GM18498 (cell line): Measurements from ENCODE around the gene LAT.
"Not testable (repeated sequence)": the region's sequence is repeated elsewhere in the genome, so short reads cannot be mapped to it uniquely, and the experiment has no call there.

ENCODE experiments used
- ATAC-seq: cut with Tn5 transposase; IDR thresholded peaks from one replicate; pipeline ENCODE4 v1.9.1; 2021; ENCODE audit warnings: mild to moderate bottlenecking, moderate library complexity; ENCODE audit not compliant: unreplicated experiment

LAT gene, protein sequence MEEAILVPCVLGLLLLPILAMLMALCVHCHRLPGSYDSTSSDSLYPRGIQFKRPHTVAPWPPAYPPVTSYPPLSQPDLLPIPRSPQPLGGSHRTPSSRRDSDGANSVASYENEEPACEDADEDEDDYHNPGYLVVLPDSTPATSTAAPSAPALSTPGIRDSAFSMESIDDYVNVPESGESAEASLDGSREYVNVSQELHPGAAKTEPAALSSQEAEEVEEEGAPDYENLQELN

DNA sequence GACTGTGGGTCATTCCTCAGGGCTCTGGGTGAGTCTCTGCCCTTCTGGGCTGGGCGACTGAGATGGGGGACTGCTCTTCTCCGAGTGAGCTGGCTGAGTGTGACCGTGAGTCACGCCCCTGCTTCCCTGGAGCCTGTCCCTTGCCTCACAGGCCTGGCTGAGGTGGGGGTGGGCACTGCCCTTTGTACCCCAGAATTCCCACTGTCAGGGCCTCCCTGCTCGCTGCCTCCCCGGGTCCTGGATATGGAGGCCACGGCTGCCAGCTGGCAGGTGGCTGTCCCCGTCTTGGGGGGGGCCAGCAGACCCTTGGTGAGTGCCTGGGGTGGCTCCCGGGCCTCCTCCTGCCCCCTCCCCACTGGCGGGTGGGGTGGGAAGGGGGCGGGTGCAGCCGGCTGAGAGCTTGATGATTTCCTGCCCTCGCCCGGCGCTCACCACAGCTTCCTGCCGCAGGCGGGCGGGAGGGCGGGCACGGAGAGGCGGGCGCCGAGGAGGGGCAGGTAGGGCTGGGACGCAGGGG, at the start of gene LAT:
Gene LAT, plus strand, starts transcription at position 434 of the 517 bp plus-strand sequence. CDS start 366 bp downstream, outside the sequence.
- peak; percentile 60 for ATAC-seq

DNA sequence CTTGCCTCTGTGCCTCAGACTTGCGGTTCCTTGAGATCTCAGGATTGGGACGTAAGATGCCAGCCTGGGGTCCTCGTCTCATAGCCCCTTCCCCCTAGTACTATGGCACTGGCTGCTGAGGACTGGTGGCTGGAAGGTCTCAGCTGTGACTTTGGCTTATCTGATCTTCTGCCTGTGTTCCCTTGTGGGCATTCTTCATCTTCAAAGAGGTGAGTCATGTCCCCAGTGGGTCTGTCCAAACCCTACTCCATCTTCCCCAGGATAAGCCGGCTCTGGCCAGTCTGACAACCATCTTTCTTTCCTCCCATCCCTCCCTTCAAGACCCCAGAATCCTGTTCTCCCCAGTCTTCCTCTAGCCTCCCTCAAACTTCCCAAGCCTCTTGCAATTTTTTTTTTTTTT, 49.5 kb upstream of the LAT start:
- ATAC-seq, result no peak

DNA sequence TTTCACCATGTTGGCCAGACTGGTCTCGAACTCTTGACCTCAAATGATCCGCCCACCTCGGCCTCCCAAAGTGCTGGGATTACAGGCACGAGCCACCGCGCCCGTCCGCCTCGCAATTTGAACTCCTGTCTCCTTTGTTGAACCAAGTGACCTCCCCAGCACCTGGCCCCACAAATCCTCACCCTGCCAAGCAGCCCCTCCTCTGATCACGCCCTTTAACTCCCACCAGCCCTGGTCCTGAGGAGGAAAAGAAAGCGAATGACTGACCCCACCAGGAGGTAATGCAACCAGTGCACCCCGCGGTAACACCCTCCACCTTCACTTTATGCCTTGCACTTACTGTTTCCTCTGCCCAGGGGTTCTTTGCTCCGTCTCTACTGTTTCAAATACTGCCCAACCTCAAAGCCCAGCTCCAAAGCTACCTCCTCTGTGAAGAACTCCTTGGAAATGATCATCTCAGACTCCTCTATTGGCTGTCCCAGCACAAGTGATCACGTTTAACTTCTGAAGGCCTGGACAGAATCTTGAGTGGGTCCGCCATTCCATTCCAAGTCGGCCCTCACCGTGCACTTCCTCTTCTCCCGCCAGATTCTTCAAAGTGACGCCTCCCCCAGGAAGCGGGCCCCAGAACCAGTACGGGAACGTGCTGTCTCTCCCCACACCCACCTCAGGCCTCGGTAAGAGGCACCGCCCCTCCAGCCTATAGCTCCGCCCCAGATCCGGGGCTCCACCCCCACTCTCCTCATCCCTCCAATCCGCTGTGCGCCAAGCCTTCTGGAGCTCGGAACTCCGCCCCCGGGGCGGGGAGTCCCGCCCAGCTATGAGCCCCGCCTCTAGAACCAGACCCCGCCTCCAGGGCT, 48.7 kb upstream of the LAT start:
- ATAC-seq, result peak; percentile 62

DNA sequence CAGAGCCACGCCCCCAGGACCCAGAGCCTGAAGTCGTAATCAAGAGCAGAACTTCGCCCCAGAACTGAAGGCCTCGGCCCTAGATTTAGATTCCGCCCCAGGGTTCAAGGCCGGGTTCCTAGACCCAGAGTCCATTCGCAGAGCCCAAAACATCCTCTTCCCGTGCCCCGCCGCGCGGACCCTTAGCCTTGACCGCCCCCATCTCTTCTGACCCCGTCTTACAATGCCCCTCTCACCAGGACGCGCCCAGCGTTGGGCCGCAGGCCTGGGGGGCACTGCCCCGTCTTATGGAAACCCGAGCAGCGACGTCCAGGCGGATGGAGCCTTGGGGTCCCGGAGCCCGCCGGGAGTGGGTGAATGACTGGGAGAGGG, 48.1 kb upstream of the LAT start:
- no peak for ATAC-seq

DNA sequence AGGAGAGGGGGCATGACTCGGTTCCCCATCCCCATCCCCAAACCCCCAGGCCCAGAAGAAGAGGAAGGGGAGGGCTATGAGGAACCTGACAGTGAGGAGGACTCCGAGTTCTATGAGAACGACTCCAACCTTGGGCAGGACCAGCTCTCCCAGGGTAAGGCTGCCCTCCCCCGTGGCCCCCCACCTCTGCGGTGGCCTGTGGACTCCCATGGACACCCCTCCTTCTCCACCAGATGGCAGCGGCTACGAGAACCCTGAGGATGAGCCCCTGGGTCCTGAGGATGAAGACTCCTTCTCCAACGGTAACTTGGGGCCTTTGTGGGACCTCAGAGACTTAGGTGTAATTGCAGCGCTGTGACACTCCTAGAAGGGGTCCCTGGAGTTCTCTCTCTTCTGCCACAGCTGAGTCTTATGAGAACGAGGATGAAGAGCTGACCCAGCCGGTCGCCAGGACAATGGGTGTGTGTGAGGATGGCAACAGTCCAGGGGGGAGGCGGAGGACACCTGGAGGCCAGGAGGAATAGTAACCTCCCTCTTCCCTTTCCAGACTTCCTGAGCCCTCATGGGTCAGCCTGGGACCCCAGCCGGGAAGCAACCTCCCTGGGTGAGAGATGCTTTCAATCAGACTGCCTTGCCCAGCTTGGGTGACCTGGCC, 47.5 kb upstream of the LAT start:
- no peak for ATAC-seq

DNA sequence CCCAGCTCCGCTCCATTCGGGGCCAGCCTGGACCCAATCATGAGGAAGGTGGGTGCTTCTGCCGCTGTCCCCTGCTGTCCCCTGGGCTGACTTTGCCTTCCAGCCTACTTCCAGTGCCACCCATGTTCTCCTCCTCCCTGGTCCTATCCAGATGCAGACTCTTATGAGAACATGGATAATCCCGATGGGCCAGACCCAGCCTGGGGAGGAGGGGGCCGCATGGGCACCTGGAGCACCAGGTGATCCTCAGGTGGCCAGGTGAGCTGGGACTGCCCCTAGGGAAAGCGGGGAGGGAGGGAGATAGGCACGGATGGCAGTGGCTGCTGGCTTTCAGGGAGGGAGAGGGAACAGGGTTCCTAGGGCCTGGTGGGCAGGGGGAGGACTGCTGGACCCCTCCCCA, 46.1 kb upstream of the LAT start:
- no peak for ATAC-seq

DNA sequence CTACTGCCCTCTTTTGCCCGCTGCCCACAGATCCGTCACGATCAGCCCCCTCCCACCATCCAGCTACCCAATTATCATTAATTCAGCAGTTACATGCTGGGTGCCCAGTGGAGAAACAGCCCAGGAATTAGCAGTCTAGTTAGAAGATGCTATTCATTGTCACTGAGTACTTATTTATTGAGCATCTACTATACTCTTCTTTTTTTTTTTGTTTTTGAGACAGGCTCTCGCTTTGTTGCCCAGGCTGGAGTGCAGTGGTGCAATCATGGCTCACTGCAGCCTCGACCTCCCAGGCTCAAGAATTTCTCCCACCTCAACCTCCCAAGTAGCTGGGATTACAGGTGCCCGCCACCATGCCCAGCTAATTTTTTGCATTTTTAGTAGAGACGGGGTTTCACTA, 45.0 kb upstream of the LAT start:
- ATAC-seq, result not testable (repeated sequence)

DNA sequence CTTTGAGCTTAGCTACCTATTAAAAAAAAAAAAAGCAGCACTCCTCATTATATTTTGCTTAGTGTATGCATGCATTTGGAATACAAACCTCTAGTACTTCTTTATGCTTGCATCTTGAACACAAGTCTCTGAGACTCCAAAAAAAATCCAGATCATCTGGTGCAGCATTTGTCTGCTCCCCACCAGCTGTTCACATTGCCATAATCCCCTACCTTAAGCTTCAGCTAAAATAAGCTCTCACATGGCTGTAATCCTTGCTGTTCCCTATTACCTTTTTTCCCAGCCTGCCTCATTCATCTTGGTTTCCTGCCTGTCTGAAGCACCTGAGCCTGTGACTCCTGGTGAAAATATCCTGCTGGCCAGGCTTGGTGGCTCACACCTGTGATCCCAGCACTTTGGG, 41.6 kb upstream of the LAT start:
- no peak for ATAC-seq

DNA sequence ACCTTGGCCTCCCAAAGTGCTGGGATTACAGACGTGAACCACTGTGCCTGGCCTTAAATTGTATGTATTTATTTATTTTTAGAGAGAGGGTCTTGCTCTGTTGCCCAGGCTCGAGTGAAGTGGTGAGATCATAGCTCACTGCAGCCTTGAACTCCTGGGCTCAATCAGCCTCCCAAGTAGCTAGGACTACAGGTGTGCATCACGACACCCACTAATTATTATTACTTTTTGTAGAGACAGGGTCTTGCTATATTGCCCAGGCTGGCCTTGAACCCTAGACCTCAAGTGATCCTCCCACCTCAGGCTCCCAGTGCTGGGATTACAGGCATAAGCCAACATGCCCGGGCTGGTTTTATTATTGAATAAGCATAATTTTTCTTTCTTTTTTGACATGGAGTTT, 38.2 kb upstream of the LAT start:
- ATAC-seq, result no peak

DNA sequence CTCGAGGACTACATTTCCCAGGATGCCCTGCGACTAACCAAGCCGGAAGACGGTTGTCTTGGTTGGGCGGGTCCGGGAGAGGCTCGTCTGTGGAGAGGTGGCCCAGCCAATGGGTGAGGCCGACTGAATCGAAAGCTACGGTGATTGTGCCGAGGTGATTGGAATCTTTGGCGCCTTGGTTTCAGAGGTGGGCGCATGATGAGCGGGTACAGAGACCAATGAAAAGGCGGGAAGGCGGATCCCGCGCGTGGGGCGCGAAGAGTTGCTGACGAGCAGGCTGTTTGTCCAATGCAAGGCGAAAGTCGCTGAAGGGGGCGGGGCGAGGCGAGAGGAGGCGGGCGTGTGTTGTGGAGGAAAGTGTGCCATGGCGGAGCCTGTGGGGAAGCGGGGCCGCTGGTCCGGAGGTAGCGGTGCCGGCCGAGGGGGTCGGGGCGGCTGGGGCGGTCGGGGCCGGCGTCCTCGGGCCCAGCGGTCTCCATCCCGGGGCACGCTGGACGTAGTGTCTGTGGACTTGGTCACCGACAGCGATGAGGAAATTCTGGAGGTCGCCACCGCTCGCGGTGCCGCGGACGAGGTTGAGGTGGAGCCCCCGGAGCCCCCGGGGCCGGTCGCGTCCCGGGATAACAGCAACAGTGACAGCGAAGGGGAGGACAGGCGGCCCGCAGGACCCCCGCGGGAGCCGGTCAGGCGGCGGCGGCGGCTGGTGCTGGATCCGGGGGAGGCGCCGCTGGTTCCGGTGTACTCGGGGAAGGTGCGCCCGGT, 34.0 kb upstream of the LAT start, which contains the start of gene NFATC2IP:
Gene NFATC2IP, plus strand, starts transcription at position 290 of the 762 bp plus-strand sequence. Its CDS starts 75 bp downstream, at position 365.
- peak; percentile 95 for ATAC-seq

DNA sequence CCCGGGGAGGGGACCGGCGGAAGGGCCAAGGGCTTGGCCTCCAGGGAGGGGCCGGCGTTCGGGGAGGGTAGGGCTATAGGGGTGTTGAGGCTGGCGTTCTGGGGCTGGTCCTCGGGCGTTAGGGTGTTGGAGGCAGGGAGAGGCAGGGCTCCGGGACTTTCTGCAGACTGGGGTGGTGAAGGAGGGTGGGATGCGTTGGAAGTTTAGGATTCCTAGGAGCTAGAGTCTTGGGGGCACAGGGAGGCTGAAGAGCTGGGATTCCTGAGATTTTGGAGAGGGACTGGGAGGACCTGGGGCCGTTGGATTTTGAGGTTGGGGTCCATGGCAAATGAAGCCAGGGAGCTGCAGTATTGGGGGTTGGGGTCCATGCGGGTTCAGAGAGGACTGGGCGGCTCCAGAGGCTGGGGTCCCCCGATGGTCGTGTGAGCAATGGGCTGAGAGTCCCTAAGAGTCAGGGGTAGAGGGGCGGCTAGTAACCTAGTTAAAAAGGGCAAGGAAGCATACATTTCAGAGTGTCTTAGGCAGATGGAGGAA, 33.4 kb upstream of the LAT start:
- ATAC-seq, result no peak

DNA sequence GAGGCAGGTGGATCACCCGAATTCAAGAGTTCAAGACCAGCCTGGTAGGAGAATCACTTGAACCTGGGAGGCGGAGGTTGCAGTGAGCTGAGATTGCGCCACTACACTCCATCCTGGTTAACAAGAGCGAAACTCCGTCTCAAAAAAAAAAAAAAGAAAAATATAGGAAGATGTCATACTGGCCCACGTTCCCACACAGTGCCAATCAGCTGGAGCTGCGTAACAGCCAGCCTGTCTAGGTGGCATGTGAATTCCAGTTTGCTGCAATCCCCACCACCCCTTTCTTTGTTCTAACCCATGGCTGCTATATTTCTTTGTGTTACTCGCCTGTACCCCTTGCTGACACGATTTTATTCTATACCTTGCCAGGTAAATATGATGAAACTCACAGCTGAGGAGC, 26.6 kb upstream of the LAT start:
- no peak for ATAC-seq

DNA sequence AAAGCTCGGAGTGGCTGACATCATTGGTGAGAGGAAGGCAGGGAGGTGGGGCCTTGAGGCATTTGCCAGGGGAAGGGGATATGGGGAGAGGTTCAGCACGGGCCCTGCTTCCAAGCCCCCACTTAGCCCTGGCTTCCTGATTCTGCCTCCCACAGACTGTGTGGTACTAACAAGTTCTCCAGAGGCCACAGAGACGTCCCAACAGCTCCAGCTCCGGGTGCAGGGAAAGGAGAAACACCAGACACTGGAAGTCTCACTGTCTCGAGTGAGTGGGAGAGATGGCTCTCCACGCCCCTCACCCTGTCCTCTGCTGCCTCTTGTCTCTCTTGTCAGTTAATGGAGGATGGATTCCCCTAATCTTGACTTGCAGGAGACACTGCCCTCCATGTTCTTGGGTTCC, 26.0 kb upstream of the LAT start:
- ATAC-seq, result no peak

DNA sequence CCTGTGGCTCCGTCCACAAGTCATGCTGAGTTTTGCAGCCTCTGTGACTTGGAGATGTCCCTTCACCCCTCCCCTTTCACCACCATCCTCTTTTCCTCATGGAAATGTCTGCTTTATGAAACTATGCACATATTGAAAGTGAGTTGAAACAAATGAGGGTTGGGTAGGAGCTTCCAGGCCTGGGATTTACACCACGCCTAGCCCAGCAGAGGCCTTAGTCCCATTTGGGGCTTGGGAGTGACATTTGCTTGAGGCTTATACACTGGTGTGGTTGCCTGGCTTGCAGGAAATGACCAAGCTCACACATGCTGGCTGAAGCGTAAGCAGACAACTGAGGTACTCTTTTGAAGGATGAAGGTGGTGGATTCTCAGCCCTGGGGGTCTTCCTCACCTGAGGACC, 20.8 kb upstream of the LAT start:
- no peak for ATAC-seq

DNA sequence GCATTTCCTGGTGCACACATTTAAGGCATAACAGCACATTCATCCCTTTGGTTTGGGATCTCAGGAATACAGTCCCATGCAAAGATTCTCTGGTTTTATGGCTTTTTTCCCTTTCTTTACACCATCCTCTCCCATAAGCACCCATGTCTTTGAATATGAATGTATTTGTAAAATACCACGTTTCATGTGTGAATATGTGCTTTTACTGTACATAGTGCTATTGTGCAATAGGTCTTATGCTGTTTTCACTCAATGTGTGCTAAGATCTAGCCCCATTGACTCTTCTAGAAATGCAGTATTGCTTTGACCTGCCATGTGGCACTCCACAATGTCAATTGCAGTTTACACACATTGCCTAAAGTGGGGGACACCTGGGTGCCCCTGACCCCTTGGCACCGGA, 20.4 kb upstream of the LAT start:
- ATAC-seq, result no peak

DNA sequence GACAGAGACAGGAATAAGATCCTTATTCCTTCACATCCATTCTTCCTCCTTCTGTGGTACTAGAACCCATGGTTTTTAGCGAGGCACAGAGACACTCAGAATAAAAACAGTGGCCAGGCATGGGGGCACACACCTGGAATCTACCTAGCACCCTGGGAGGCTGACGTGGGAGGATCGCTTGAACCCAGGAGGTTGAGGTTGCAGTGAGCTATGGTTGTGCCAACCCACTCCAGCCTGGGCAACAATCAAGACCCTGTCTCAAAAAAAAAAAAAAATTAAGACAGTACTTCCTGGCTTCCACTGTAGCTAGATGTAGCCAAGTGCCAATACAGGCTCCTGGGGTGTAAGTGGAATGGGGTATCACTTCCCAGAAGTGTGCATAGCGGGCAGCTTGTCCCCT, 17.7 kb upstream of the LAT start:
- no peak for ATAC-seq

DNA sequence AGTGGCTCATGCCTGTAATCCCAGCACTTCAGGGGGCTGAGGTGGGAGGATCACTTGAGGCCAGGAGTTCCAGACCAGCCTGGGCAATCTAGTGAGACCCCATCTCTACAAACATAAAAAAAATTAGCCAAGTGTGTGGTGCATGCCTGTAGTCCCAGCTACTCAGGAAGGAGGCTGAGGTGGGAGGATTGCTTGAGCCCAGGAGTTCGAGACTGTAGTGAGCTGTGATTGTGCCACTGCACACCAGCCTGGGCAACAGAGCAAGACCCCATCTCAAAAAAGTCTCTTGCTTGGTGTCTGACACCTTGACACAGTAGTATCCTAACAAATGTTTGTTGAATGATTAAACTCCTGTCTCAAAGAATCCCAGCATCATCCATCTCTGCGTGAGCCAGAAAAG, 15.2 kb upstream of the LAT start:
- not testable (repeated sequence) for ATAC-seq

DNA sequence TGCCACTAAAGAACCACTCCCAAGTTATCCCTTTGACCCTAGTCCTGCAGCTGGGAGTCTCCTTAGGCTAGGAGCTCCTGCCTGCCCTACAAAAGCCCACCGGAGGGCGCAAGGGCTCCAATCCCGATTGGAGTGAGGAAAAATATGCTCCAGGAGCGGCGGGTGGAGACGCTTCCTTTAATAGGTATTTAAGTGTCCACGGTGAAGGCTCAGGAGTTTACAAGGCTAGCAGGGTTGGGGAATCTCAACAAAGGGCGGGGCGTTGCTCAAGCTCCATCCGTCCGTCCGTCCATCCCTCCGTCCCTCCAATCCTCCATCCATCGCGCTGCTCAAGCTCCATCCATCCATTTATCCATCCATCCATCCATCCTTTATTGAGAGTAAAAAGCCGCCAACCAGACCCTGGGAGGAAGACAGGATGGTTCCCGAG, 10.8 kb upstream of the LAT start:
- ATAC-seq, result peak; percentile 19

DNA sequence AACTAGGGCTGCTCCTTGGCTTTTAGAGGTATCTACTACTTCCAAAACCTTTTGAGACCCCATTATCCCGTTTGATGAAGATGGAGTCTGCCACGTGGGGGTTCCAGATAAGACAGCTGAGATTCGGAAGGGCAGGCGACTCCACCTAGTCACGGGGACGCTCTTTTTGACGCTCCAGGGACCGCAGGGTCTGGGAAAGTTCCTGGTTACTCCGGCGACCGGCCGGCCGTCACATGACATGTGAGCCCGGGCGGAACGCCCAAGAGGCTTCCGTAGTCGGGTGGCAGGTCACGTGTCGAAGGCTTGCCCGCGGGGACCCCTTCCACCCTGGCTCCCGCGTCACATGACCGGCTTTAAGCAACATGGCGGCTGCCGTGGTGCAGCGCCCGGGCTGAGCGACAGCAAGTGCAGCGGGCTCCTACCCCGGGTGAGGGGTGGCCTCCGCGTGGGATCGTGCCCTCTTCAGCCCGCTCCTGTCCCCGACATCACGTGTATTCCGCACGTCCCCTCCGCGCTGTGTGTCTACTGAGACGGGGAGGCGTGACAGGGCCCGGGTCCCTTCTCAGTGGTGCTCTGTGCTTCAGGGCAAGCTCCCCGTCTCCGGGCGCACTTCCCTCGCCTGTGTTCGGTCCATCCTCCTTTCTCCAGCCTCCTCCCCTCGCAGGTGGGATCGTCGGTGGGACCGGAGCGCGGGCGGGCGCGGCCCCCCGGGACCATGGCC, 10.3 kb upstream of the LAT start, which contains the start of gene SPNS1:
Gene SPNS1, plus strand, starts transcription at position 342 of the 721 bp plus-strand sequence. Its CDS starts 374 bp downstream, at position 716.
- ATAC-seq, result peak; percentile 88

DNA sequence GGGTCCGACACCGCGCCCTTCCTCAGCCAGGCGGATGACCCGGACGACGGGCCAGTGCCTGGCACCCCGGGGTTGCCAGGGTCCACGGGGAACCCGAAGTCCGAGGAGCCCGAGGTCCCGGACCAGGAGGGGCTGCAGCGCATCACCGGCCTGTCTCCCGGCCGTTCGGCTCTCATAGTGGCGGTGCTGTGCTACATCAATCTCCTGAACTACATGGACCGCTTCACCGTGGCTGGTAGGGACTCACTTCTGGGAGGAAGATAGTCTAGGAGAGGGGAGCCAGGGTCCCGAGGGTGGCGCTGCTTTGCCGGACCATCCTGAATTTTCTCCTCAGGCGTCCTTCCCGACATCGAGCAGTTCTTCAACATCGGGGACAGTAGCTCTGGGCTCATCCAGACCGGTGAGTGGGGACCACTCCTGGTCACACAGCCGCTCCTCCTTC, 9.7 kb upstream of the LAT start:
- peak; percentile 24 for ATAC-seq
